ENCODE data around the gene SMIM11. TPM values are rescaled to one million over a fixed set of nuclear protein-coding genes. Genes with fewer than 3 reads are reported as not detected.

SMIM11 gene
- total RNA-seq, 1 experiment from 2014 or later: 2.3 TPM

GRCh38 chr21:34362670-34363069 lies 12.6 kb upstream of the SMIM11 start:
- H2AFZ ChIP-seq (ENCODE audit: low read length): no peak overlapping the region

More at GRCh38 chr21:34362670-34363069, 12.6 kb upstream of the SMIM11 start:
- Histone ChIP-seq H2BK20ac (ENCODE audit: low read depth, low read length, poor library complexity, severe bottlenecking) (no peak overlapping the region), H3K4me1 (ENCODE audit: insufficient read depth, low read length) (no peaks in the 10 kb centered on the region), H3K9ac (ENCODE audit: extremely low read depth, insufficient read length, low read length) (no peak overlapping the region), H2BK12ac (ENCODE audit: insufficient read length, low read depth, low read length) (no peak overlapping the region), H3K79me2 (ENCODE audit: insufficient read depth, low read length) (no peaks in the 10 kb centered on the region), H3K9me3 (ENCODE audit: control insufficient read depth, low read depth, low read length) (no peaks in the 10 kb centered on the region), H4K91ac (ENCODE audit: insufficient read length, low read depth, low read length) (no peak overlapping the region), H4K5ac (ENCODE audit: insufficient read length, low read depth, low read length) (no peak overlapping the region), H2AK5ac (ENCODE audit: insufficient read length, low read length) (no peak overlapping the region), H4K8ac (replicated peaks; ENCODE audit: insufficient read length, low read depth, low read length) (no peak overlapping the region), H3K27ac (ENCODE audit: insufficient read length, low read depth, low read length) (no peak overlapping the region), H2BK120ac (ENCODE audit: low read depth, low read length, poor library complexity, severe bottlenecking) (no peak overlapping the region), H2BK15ac (ENCODE audit: low read depth, low read length) (no peak overlapping the region), H3K14ac (ENCODE audit: insufficient read depth, low read length) (no peak overlapping the region), H3K4me2 (ENCODE audit: insufficient read depth, insufficient read length, low read length) (no peak overlapping the region), H3T11ph (ENCODE audit: low read length) (no peak overlapping the region), H3K23ac (ENCODE audit: insufficient read length, low read depth, low read length) (no peak overlapping the region), H3K18ac (ENCODE audit: insufficient read length, low read depth, low read length) (no peak overlapping the region), H3K27me3 (ENCODE audit: insufficient read depth, low read length) (no peaks in the 10 kb centered on the region), H3K79me1 (ENCODE audit: insufficient read depth, low read depth, low read length, poor library complexity, severe bottlenecking) (no peaks in the 10 kb centered on the region), H3K23me2 (ENCODE audit: insufficient read length, low read depth, low read length, poor library complexity, severe bottlenecking) (no peaks in the 10 kb centered on the region), H3K4ac (ENCODE audit: low read depth, low read length) (no peak overlapping the region), H2BK5ac (ENCODE audit: insufficient read length, low read length) (no peak overlapping the region), H4K20me1 (ENCODE audit: control insufficient read depth, insufficient read depth, insufficient read length) (no peaks in the 10 kb centered on the region), H3K56ac (ENCODE audit: insufficient read length, low read depth, low read length) (no peak overlapping the region)
- no peak overlapping the region for H3K27ac Mint-ChIP-seq
- peaks cover 3 to 7% of the 10 kb centered on the region in 2 experiments; a peak in 2 of 5 replicates for H3K9me3 Mint-ChIP-seq
- no CpG with 5 or more reads among the region's 3 CpGs for WGBS (ENCODE audit: extremely low coverage, insufficient read length, low lambda C conversion rate)
- no peak for TF ChIP-seq CTCF (conservative IDR thresholded peaks at IDR 0.05)
- DNase-seq: no peak
- H3K36me3 Mint-ChIP-seq (ENCODE audit: insufficient read depth in 1 of 3, low read depth in 3 of 3): peaks cover 0 to 6% (median 0%) of the 10 kb centered on the region in 3 experiments; a peak in 3 of 7 replicates
- peaks cover 6 to 7% of the 10 kb centered on the region in 2 experiments for H3K4me1 Mint-ChIP-seq
- H3K4me3 Mint-ChIP-seq: no peak overlapping the region
- H3K27me3 Mint-ChIP-seq (ENCODE audit: low read depth): no peaks in the 10 kb centered on the region; the same call in 1 of the 2 replicates

All from H9 (cell line).